Measurements from ENCODE around the gene HNRNPK.

GRCh38 chr9:83980395-83981125 lies 545 bp upstream of the HNRNPK start, which contains the start of gene RMI1:
- no peak for TF ChIP-seq CTCF (IDR thresholded peaks at IDR 0.05)
- TF ChIP-seq ZFX (IDR thresholded peaks at IDR 0.05; ENCODE audit: borderline replicate concordance), result no peak
